Muscle of leg (tissue), 11 donors: Measurements from ENCODE around the gene TMTC2. TPM values are rescaled to one million over a fixed set of nuclear protein-coding genes. Genes with fewer than 3 reads are reported as not detected.

ENCODE experiments used
- DNase-seq: peaks from one replicate; pipeline ENCODE4 v3.0.0; 2013
- H3K27ac ChIP-seq: one replicate; pipeline ENCODE4 v1.5.1; 2013; ENCODE audit warnings: mild to moderate bottlenecking, low read length, control low read depth
- H3K27me3 ChIP-seq: one replicate; pipeline ENCODE4 v1.6.1; 2013; ENCODE audit warnings: low read length; ENCODE audit not compliant: control insufficient read depth, insufficient read depth
- H3K36me3 ChIP-seq: one replicate; pipeline ENCODE4 v1.6.1; 2013; ENCODE audit warnings: low read length; ENCODE audit not compliant: control insufficient read depth, insufficient read depth
- H3K4me1 ChIP-seq: one replicate; pipeline ENCODE4 v1.6.1; 2013; ENCODE audit warnings: low read length; ENCODE audit not compliant: control insufficient read depth, insufficient read depth
- H3K4me3 ChIP-seq: one replicate; pipeline ENCODE4 v1.5.1; 2013; ENCODE audit warnings: low read length, control low read depth
- H3K9me3 ChIP-seq: replicated peaks from 2 replicates; pipeline ENCODE4 v1.6.1; 2013; ENCODE audit warnings: low read depth, low read length; ENCODE audit not compliant: control insufficient read depth
- WGBS: methylation state at CpG from one replicate; pipeline ENCODE4 v1.1.5; 2013; ENCODE audit warnings: missing lambda C conversion rate; ENCODE audit not compliant: insufficient coverage; 5-methylcytosine and 5-hydroxymethylcytosine counted together
- polyA plus RNA-seq, 8 donors: library from polyadenylated mRNA; unstranded; fragments of 120-200 nt; gene quantifications; one replicate each; pipeline versions ENCODE4 v1.2.1 to v1.2.3, GENCODE V29; 2013; ENCODE audit warnings: inconsistent platforms in 1 of 8, low replicate concordance in 1 of 8; ENCODE audit not compliant: insufficient read length in 8 of 8, insufficient read depth in 1 of 8
- total RNA-seq: library from RNA; stranded (reverse); fragments of 120-200 nt; gene quantifications from one replicate; pipeline ENCODE4 v1.2.4, GENCODE V29; 2013

The TMTC2 gene
- total and polyA plus RNA-seq, 9 donors: 10.8 to 24.8 (median 18.3) TPM

DNA sequence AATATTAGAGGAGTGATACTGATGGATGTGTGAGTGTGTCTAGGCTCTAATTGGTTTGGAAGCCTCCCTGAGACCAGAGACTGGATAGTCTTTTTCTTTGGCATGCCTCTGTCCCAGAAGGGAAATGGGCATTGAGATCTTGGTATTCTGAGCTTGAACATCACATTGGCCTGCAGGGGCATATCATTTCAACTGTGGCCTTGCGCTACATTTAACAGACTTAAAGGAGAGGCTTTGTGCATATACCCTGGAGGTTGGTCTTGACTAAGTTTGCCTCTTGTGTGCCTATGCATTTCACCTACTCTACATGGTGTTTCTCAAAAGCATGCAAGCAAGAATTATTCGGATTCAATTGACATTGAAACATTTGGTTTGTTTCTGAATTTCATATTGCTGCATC lies 185.4 kb downstream of the TMTC2 start:
- H3K27ac ChIP-seq: no peak overlapping the region
- no CpG with 5 or more reads among the region's 2 CpGs for WGBS
- H3K4me1 ChIP-seq: no peaks in the 10 kb centered on the region
- no peak for DNase-seq
- H3K4me3 ChIP-seq: no peak overlapping the region
- H3K27me3 ChIP-seq: no peaks in the 10 kb centered on the region
- no peaks in the 10 kb centered on the region for H3K36me3 ChIP-seq
- H3K9me3 ChIP-seq: no peaks in the 10 kb centered on the region

DNA sequence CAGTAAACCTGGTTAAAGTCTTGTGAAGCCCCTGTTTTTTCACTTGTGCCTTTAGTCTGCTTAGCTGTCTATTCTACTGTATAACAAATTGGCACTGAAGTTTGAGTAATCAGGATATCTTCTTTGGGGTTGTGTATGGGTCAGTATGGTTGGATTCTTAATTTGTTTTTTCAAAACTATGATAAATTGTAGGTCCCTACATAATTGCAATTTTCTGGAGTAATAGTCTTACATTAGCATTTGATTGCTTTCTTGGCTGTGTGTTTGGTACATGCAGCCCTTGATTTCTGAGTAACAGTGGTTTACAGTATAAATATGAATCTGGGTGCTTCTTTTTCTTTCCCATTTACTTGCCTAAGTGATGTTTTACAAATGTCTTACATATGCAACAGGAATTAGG lies 186.6 kb downstream of the TMTC2 start:
- H3K36me3 ChIP-seq: no peaks in the 10 kb centered on the region
- no peak for DNase-seq
- H3K9me3 ChIP-seq: no peaks in the 10 kb centered on the region
- H3K27me3 ChIP-seq: no peaks in the 10 kb centered on the region
- no peak overlapping the region for H3K27ac ChIP-seq
- no peak overlapping the region for H3K4me3 ChIP-seq
- no peaks in the 10 kb centered on the region for H3K4me1 ChIP-seq

DNA sequence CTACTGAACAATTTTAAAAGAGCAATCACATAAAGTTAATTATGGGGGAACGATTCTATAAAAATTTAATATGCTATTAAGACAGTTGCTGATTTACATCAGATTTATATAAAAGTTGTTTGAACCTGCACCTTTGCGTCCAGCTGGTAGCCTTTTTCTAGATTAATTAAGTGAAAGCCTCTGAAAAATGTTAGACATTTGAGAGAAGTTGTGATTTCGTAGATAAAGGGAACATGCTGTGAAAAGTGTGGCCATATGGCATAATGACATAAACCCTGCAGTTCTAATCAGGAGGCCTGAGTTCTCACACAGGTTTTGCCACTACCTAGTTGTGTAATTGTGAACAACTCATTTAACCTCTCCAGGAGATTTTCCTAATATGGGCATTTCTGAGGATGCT lies 187.2 kb downstream of the TMTC2 start:
- Histone ChIP-seq H3K9me3 (no peaks in the 10 kb centered on the region), H3K36me3 (no peaks in the 10 kb centered on the region), H3K27me3 (no peaks in the 10 kb centered on the region), H3K4me1 (no peaks in the 10 kb centered on the region), H3K4me3 (no peak overlapping the region), H3K27ac (no peak overlapping the region)
- WGBS: no CpG with 5 or more reads among the region's 3 CpGs
- DNase-seq: no peak

DNA sequence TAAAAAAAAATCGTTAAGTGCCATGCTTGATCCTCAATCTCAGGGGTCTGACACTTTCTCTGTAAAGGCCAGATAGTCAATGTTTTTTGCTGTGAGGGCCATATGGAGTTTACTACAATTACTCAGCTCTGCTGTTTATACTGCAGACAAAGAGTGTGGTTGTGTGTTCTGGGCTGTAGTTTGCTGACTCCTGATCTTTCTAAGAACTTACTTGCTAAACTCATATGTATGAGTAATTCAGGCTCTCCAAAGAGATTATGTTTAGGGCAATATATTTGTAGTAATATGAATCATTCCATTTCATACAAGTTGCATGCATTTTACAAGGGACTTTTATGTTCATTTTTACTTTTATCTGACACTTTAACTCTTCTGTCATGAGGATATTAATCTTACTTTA lies 188.2 kb downstream of the TMTC2 start:
- DNase-seq: no peak
- H3K36me3 ChIP-seq: no peaks in the 10 kb centered on the region
- no peaks in the 10 kb centered on the region for H3K9me3 ChIP-seq
- H3K4me3 ChIP-seq: no peak overlapping the region
- no peak overlapping the region for H3K27ac ChIP-seq
- H3K27me3 ChIP-seq: no peaks in the 10 kb centered on the region
- H3K4me1 ChIP-seq: peaks cover 2% of the 10 kb centered on the region
- no CpG with 5 or more reads among the region's 1 CpG for WGBS

DNA sequence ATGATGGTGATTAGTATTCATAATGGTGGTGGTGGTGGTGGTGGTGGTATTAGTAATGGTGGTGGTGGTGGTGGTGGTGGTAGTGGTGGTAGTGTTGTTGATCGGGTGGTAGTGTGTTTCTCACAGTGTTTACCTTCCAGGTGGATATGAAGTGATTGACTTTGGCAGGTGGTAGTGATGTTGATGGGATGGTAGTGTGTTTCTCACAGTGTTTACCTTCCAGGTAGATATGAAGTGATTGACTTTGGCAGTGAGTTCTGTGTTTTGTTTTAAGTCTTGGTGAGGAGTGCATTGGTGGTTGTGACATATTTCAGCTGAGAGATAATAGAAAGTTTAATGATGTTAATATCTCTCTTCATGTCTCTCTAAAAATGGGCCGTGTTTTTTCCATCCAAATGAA lies 189.4 kb downstream of the TMTC2 start:
- H3K4me1 ChIP-seq: peaks cover 5% of the 10 kb centered on the region
- DNase-seq: no peak
- no peaks in the 10 kb centered on the region for H3K36me3 ChIP-seq
- no peak overlapping the region for H3K27ac ChIP-seq
- H3K4me3 ChIP-seq: no peak overlapping the region
- H3K9me3 ChIP-seq: no peaks in the 10 kb centered on the region
- no peaks in the 10 kb centered on the region for H3K27me3 ChIP-seq
- WGBS: 90% methylated on average over 1 of the region's 2 CpGs

DNA sequence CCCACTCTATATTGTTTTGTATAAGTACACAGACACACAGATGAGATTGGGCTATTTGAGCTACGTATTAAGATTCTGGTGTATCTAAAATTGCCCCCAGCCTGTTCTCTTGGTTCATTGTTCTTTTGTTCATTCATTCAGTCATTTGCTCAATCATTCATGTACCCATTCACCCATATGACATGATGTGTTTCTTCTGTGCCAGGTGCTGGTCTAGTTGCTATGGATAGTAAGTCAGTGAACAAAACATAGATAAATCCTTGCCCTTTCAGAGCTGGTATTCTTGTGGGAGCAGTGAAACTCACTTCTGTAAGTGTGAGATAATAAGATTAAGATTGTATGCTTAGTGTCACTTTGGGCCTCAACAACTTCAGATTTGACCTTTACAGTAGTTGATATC lies 191.3 kb downstream of the TMTC2 start:
- Histone ChIP-seq H3K4me1 (peaks cover 5% of the 10 kb centered on the region), H3K4me3 (no peak overlapping the region), H3K27me3 (no peaks in the 10 kb centered on the region), H3K36me3 (no peaks in the 10 kb centered on the region), H3K9me3 (no peaks in the 10 kb centered on the region), H3K27ac (no peak overlapping the region)
- DNase-seq: no peak
- WGBS: no CpG with 5 or more reads among the region's 1 CpG

DNA sequence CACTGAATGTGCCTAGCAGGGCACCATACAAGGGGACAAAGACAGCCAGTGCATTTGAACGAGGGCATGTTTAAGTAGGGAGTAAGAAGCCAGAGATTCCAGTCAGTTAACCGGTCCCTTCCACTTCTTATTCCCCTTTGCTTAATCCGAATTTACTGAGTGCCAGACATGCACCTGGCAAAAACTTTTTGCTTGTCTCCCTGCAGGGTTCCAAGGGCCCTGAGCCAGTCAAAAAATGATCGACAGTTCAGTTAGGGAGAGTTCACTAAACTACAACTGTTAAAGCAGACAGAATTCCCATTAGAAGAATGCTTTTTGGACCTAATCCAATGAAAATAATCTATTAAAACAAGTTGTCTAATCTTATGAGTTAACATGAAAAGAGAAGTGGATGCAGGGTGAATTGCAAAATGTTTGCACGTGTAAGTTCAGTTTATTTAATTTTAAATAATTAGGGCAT lies 193.8 kb downstream of the TMTC2 start:
- Histone ChIP-seq H3K27ac (no peak overlapping the region), H3K4me1 (peaks cover 5% of the 10 kb centered on the region), H3K36me3 (no peaks in the 10 kb centered on the region), H3K4me3 (no peak overlapping the region), H3K9me3 (no peaks in the 10 kb centered on the region), H3K27me3 (no peaks in the 10 kb centered on the region)
- 40% methylated on average over 1 of the region's 5 CpGs for WGBS
- DNase-seq: peak; percentile 22

DNA sequence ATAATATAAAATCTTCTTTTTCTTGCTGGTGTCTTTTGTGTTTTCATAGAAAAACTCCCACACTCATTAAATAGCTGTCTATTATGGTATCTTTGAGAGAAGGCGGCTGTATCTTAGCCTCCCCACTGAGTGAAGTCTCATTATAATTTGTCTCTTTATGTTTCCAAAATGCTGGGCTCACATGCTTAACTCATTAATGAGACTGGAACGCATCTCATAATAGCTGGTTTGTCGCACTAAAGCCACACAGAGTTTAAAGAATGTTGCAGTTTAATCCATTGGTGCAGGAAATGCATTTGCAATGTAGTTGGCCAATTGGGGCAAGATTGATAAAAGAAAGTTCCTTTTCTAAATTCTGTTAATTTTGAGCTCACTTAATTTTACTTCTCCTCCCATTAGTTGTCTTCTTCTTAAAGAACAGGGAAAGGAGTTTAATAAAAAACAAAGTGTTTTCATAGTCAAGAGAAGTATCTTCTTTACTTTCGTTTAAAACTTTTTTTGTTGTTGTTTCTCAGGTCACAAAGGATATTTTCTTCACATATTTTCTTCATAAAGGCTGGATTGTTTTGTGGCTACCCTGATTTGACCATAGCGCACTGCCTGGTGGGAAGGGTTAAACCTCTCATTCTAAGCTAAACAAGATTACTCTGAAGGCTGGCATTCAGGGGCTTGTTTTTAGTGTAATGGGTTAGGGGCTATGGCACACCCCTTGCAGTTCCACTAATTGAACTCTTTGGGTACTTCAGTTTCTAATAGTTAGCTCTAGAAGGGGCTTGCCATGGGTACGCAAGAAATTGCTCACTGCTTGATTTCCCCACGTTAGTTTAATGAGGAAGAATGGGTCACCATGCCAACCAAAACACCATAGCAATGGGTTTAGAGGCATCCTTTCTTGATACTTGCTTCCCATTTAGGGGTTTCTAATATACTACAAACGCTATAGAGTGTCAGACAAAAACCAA lies 197.0 kb downstream of the TMTC2 start:
- H3K4me3 ChIP-seq: no peak overlapping the region
- H3K27me3 ChIP-seq: no peaks in the 10 kb centered on the region
- no peaks in the 10 kb centered on the region for H3K9me3 ChIP-seq
- H3K36me3 ChIP-seq: no peaks in the 10 kb centered on the region
- H3K27ac ChIP-seq: no peak overlapping the region
- H3K4me1 ChIP-seq: peaks cover 5% of the 10 kb centered on the region
- no CpG with 5 or more reads among the region's 8 CpGs for WGBS
- DNase-seq: no peak

DNA sequence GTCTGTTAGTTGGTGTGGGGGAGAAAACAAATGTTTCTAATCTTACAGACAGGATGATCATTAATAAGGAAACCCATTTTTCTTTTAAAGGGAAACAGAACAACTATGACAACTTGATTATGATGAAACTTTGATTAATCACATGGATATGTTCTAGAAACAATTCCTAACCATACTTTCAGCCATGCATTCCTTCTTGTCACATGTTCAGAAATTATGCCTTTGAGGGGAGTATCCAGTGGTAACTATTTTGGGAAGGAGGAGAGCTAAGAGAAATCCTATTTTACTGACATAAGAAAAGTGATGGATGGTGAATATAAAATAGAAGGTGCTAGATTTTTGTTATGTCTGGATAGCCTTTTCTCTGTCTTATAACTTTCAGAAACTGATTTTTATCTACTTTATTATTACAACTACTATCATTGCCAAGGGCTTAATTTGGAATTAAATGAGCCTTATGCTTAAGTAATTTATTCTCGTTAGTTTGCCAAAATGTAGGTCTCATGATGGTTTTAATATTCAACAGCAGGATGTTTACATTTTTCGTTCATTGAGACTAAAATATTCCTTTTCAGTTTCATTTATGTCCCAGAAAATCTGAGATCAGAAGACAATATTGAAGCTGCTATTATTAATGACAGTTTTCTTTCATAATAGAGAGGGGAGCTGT lies 200.1 kb downstream of the TMTC2 start:
- no peaks in the 10 kb centered on the region for H3K36me3 ChIP-seq
- H3K4me3 ChIP-seq: no peak overlapping the region
- no peaks in the 10 kb centered on the region for H3K9me3 ChIP-seq
- H3K27me3 ChIP-seq: no peaks in the 10 kb centered on the region
- H3K27ac ChIP-seq: no peak overlapping the region
- DNase-seq: no peak
- no peaks in the 10 kb centered on the region for H3K4me1 ChIP-seq
- no CpG with 5 or more reads among the region's 2 CpGs for WGBS

DNA sequence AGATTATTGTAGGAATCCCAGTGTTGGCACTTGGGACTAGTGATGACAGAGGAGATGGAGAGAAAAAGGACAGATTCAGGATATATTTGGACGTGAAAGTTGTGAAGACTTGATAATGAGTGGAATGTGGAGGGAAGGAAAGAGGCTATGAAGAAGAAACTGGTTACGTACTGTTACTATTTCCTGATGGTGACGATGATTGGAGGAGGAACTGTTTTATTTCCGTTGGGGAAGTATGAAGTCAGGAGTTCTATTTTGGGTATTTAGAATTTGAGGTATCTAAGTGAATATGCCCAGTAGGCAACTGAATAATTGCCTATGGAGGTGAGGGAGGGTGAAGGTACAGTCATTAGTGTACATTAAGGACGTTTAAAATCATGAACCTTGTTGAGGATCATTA lies 207.2 kb downstream of the TMTC2 start:
- no peaks in the 10 kb centered on the region for H3K4me1 ChIP-seq
- H3K27me3 ChIP-seq: no peaks in the 10 kb centered on the region

More for the DNA sequence above, 207.2 kb downstream of the TMTC2 start:
- Histone ChIP-seq H3K36me3 (no peaks in the 10 kb centered on the region), H3K9me3 (no peaks in the 10 kb centered on the region), H3K4me3 (no peak overlapping the region), H3K27ac (no peak overlapping the region)
- no peak for DNase-seq
- WGBS: 71% methylated on average over 5 of the region's 5 CpGs
